ENCODE results near the gene FBXL2.

The FBXL2 gene

DNA sequence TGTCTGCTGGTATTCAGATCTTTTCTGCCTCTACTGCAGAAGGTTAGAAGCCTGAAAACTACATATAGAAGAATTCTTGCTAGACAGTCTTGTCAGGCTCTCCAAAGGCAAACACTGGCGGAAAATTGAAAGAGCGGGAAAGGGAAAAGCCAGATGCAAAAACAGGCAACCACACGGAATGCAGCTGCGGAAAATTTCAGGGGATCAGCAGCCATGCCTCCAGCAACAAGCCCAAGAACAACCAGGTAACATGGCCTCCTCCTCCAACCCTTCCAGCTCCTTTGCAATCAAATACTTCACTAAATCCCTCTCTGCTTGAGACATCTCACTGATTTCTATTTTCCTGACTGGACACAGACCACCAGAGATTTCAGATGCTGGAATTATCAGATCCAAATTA, 153.3 kb downstream of the FBXL2 start:
- DNase-seq, result no peak

DNA sequence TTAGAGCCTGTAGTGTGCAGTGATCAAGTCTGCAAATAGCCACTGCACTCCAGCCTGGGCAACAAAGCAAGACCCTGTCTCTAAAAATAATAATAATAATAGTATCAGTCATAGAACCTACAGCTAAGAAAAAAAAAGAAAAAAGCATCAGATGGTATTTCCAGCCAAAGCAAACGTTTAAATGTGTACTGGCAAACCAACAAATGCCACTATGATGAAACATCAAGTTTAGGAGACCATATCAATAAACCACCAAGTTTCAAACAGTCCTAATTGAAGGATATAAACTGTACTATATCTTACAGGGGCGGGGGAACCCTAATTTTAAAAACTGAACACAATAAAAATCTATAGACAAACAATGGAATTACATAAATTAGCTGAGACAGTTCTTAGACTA, 156.6 kb downstream of the FBXL2 start:
- no peak for DNase-seq

Data from CD4-positive, alpha-beta T cell treated with Interleukin-17A for 1 hour (primary cell).